Endodermal cell (in vitro differentiated cells): Measurements from ENCODE around the gene ARMC6. TPM values are rescaled to one million over a fixed set of nuclear protein-coding genes. Genes with fewer than 3 reads are reported as not detected.

Source experiments
- DNase-seq: peaks from one replicate; pipeline ENCODE4 v3.0.0-alpha.2; 2017
- H3K27ac ChIP-seq: 2 replicates; pipeline ENCODE4 v1.5.1; 2013; ENCODE audit warnings: mild to moderate bottlenecking, low read depth, low read length, moderate library complexity
- H3K27me3 ChIP-seq: 2 replicates; pipeline ENCODE4 v1.6.1; 2013; ENCODE audit warnings: mild to moderate bottlenecking, low read length, moderate library complexity; ENCODE audit not compliant: insufficient read depth, control insufficient read depth, poor library complexity, severe bottlenecking
- H3K36me3 ChIP-seq: 2 replicates; pipeline ENCODE4 v1.7.0; 2013; ENCODE audit warnings: mild to moderate bottlenecking, low read length, moderate library complexity; ENCODE audit not compliant: control insufficient read depth, insufficient read depth
- H3K4me1 ChIP-seq: one replicate; pipeline ENCODE4 v1.7.0; 2013; ENCODE audit warnings: low read length; ENCODE audit not compliant: control insufficient read depth, insufficient read depth
- H3K4me3 ChIP-seq: 2 replicates; pipeline ENCODE4 v1.5.1; 2013; ENCODE audit warnings: mild to moderate bottlenecking, low read length, moderate library complexity
- H3K9ac ChIP-seq: 2 replicates; pipeline ENCODE4 v1.6.1; 2013; ENCODE audit warnings: mild to moderate bottlenecking, low read length, moderate library complexity; ENCODE audit not compliant: poor library complexity, severe bottlenecking; ENCODE audit errors: extremely low read depth
- H3K9me3 ChIP-seq: 2 replicates; pipeline ENCODE4 v1.6.1; 2013; ENCODE audit warnings: mild to moderate bottlenecking, low read length, moderate library complexity; ENCODE audit not compliant: control insufficient read depth
- H3K27ac Mint-ChIP-seq: 2 replicates; pipeline ENCODE4 v1.8.0; 2020; ENCODE audit warnings: mixed read lengths
- H3K27me3 Mint-ChIP-seq: 2 replicates; pipeline ENCODE4 v1.8.0; 2021; ENCODE audit warnings: mild to moderate bottlenecking, mixed read lengths; ENCODE audit not compliant: insufficient read depth
- H3K36me3 Mint-ChIP-seq: 2 replicates; pipeline ENCODE4 v1.8.0; 2020; ENCODE audit warnings: low read depth, mixed read lengths
- H3K4me1 Mint-ChIP-seq: 2 replicates; pipeline ENCODE4 v1.8.0; 2020; ENCODE audit warnings: mixed read lengths
- H3K4me3 Mint-ChIP-seq: 2 replicates; pipeline ENCODE4 v1.8.0; 2020; ENCODE audit warnings: mild to moderate bottlenecking, moderate library complexity, mixed read lengths
- H3K9me3 Mint-ChIP-seq: 2 replicates; pipeline ENCODE4 v1.8.0; 2020; ENCODE audit warnings: mild to moderate bottlenecking, mixed read lengths
- WGBS, 2 experiments: methylation state at CpG; one replicate each; pipeline versions ENCODE4 v1.1.5 to v1.1.7; 2013; ENCODE audit warnings: missing lambda C conversion rate in 2 of 2, mixed read lengths in 1 of 2; ENCODE audit not compliant: insufficient coverage in 1 of 2, insufficient read length in 1 of 2; 5-methylcytosine and 5-hydroxymethylcytosine counted together
- total RNA-seq, 2 donors: library from RNA; stranded (reverse); fragmentation: NEBNext Ultra II Directional in 1 of 2; extraction: Animal tissue kit (Norgen Biotek cat#: 25700) in 1 of 2; gene quantifications; 2 replicates in 1 of 2; 3 replicates in 1 of 2; pipeline ENCODE4 v1.2.1, GENCODE V29; 2021
- TF ChIP-seq, protein P1 (sequence below): fragments of 200-600 bp; sonication (generic); conservative IDR thresholded peaks from 2 replicates; pipeline ENCODE4 v1.5.0; 2021; ENCODE audit warnings: antibody characterized with exemption, mild to moderate bottlenecking

ARMC6 gene
- total RNA-seq, 2 donors from 2014 or later: 26.1 to 37.8 TPM

DNA sequence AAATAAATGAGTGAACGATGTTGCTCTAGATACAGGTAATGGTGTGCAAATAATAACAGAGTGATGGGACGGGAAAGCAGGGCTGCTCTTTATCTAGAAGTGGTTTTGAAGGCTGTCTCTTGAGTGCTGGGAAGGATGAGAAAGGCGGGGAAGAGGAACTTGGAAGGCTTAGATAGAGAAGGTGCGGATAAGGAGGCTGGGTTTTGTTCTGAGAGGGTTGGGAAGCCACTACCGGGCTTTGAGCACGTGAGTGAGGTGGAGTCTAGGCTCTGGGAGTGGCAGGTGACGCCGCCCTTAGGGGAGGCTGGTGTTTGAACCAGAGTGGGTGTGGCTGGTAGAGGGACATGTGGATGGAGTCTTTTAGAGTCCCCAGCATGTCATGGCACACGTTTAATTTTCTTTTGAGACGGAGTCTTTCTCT is 811 bp downstream of the ARMC6 start:
- peak; percentile 90 for DNase-seq
- no peaks in the 10 kb centered on the region for H3K4me1 ChIP-seq
- Mint-ChIP-seq H3K36me3 (peaks cover 59% of the 10 kb centered on the region), H3K4me1 (peaks cover 13% of the 10 kb centered on the region), H3K27ac (peak overlapping the region; percentile 91), H3K9me3 (peaks cover 26% of the 10 kb centered on the region), H3K4me3 (peak overlapping the region; percentile 86), H3K27me3 (no peaks in the 10 kb centered on the region)
- peak overlapping the region; percentile 83 for H3K27ac ChIP-seq
- peaks cover 20% of the 10 kb centered on the region for H3K9me3 ChIP-seq
- H3K9ac ChIP-seq: peak overlapping the region; percentile 55
- H3K27me3 ChIP-seq: no peaks in the 10 kb centered on the region
- peaks cover 60% of the 10 kb centered on the region for H3K36me3 ChIP-seq
- WGBS, 2 experiments: 2 to 10% methylated on average over 5 to 10 of the region's 10 CpGs
- TF ChIP-seq, protein P1, sequence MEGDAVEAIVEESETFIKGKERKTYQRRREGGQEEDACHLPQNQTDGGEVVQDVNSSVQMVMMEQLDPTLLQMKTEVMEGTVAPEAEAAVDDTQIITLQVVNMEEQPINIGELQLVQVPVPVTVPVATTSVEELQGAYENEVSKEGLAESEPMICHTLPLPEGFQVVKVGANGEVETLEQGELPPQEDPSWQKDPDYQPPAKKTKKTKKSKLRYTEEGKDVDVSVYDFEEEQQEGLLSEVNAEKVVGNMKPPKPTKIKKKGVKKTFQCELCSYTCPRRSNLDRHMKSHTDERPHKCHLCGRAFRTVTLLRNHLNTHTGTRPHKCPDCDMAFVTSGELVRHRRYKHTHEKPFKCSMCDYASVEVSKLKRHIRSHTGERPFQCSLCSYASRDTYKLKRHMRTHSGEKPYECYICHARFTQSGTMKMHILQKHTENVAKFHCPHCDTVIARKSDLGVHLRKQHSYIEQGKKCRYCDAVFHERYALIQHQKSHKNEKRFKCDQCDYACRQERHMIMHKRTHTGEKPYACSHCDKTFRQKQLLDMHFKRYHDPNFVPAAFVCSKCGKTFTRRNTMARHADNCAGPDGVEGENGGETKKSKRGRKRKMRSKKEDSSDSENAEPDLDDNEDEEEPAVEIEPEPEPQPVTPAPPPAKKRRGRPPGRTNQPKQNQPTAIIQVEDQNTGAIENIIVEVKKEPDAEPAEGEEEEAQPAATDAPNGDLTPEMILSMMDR: no peak
- H3K4me3 ChIP-seq: peak overlapping the region; percentile 91

DNA sequence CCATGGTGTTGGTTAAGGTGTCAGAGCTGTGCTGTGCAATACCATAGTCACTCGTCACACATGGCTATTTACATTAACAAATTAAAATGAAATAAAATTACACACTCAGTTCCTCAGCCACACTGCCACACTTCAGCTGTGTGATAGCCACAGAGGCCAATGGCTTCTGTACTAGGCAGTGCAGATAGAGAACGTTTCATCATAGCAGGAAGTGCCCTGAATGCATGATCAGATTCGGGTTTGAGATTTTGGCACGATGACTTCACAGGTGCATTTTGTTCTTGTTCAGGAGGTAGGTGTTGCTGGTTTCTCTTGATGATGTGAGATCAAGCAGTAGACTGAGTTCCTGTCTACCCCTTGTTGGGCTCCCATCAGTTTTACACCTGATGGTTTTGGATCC is 6.5 kb downstream of the ARMC6 start:
- peaks cover 33% of the 10 kb centered on the region for H3K9me3 Mint-ChIP-seq
- no peak overlapping the region for H3K27ac ChIP-seq
- H3K4me1 Mint-ChIP-seq: no peaks in the 10 kb centered on the region
- no peak for DNase-seq
- H3K27me3 ChIP-seq: no peaks in the 10 kb centered on the region
- 94 to 96% methylated on average over 2 to 4 of the region's 4 CpGs for WGBS, 2 experiments
- peaks cover 6% of the 10 kb centered on the region for H3K4me1 ChIP-seq
- no peak overlapping the region for H3K27ac Mint-ChIP-seq
- H3K36me3 ChIP-seq: peaks cover 85% of the 10 kb centered on the region
- no peaks in the 10 kb centered on the region for H3K27me3 Mint-ChIP-seq
- H3K9ac ChIP-seq: no peak overlapping the region
- no peak overlapping the region for H3K4me3 ChIP-seq
- H3K36me3 Mint-ChIP-seq: peaks cover 64% of the 10 kb centered on the region
- H3K9me3 ChIP-seq: peaks cover 20% of the 10 kb centered on the region
- no peak overlapping the region for H3K4me3 Mint-ChIP-seq
- TF ChIP-seq, protein P1: no peak

DNA sequence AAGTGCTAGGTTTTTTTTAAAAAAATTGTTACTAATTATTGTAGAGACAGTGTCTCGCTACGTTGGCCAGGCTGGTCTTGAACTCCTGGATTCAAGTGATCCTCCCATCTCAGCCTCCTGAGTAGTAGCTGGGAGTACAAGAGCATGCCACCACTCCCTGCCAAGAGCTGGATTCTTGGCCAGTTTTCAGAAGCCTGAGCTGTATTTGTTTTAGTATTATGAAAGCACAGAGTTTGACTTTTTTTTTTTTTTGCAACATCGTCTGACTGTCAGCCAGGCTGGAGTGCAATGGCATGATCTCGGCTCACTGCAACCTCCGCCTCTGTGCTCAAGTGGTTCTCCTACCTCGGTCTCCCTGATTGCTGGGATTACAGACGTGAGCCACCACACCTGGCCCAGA is 7.0 kb downstream of the ARMC6 start:
- Mint-ChIP-seq H3K36me3 (peaks cover 65% of the 10 kb centered on the region), H3K4me1 (no peaks in the 10 kb centered on the region)

More for the DNA sequence above, 7.0 kb downstream of the ARMC6 start:
- TF ChIP-seq, protein P1: no peak
- H3K4me3 Mint-ChIP-seq: no peak overlapping the region
- no peaks in the 10 kb centered on the region for H3K27me3 ChIP-seq
- peaks cover 20% of the 10 kb centered on the region for H3K9me3 ChIP-seq
- no peak overlapping the region for H3K27ac ChIP-seq
- H3K27ac Mint-ChIP-seq: no peak overlapping the region
- peaks cover 33% of the 10 kb centered on the region for H3K9me3 Mint-ChIP-seq
- WGBS, 2 experiments: 91 to 96% methylated on average over 5 to 7 of the region's 7 CpGs
- no peak for DNase-seq
- H3K4me1 ChIP-seq: peaks cover 6% of the 10 kb centered on the region
- H3K4me3 ChIP-seq: no peak overlapping the region
- no peaks in the 10 kb centered on the region for H3K27me3 Mint-ChIP-seq
- H3K9ac ChIP-seq: no peak overlapping the region
- peaks cover 87% of the 10 kb centered on the region for H3K36me3 ChIP-seq
